SH-SY5Y (cell line): ENCODE measurements around the gene PRRT1B.

Experiments
- GATA2 ChIP-seq: IDR thresholded peaks from 2 replicates; pipeline ENCODE4 v1.6.1; 2011; ENCODE audit warnings: mild to moderate bottlenecking, low read depth, low read length
- GATA3 ChIP-seq: IDR thresholded peaks from 2 replicates; pipeline ENCODE4 v1.6.1; 2011; ENCODE audit warnings: low read depth, mild to moderate bottlenecking, low read length, moderate library complexity

- TF ChIP-seq GATA2: no peak
- no peak for TF ChIP-seq GATA3
Observed at GRCh38 chr9:131584858-131585257, 39.5 kb downstream of the PRRT1B start.
